ENCODE data around the gene DGUOK. TPM values are rescaled to one million over a fixed set of nuclear protein-coding genes. Genes with fewer than 3 reads are reported as not detected.

DGUOK gene
- total RNA-seq, 2 donors from 2014 or later: 61.1 to 85.2 TPM

- peaks cover 27% of the 10 kb centered on the region for H3K4me1 Mint-ChIP-seq
- H3K4me1 ChIP-seq (ENCODE audit: control insufficient read depth, insufficient read depth, low read length): peaks cover 2% of the 10 kb centered on the region
Observed at GRCh38 chr2:73998933-73999332, 72.3 kb downstream of the DGUOK start.

DNA sequence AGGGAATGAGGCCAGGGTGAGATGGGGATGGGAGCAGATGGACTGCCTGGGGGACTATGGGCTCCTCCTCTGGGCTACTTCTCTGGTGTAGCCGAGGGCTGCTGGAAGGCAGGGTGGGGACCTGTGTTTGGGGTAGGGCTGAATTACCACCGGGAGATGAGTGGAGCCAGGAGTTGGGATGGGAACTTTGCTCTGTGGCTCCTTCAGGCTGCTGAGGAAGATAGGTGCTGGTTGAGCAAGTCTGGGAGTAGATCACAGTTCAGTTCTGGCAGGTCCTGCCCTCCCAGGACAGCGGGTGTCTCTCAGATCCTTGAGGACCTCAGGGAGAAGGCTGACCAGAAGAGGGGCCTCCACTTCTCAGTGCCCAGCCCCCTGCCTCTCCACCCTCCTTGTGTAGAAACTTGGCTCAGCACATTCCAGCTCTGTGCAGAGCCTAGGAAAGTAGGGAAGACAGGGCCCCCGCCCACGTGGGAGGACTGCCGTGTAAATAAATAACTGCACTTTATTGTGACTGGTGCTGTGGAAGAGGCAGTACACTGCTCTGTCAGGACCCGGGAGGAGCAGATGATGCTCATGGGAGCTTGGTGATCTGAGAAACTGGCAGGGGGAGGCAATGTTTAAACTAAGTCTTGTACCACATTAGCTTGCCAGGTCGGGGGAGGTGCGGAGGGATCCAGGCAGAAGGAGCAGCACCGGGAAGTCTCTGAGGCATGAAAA lies 73.4 kb downstream of the DGUOK start:
- Mint-ChIP-seq H3K9me3 (no peaks in the 10 kb centered on the region), H3K4me3 (no peak overlapping the region), H3K27ac (peak overlapping the region; percentile 8), H3K27me3 (ENCODE audit: insufficient read depth) (no peaks in the 10 kb centered on the region), H3K4me1 (peaks cover 39% of the 10 kb centered on the region), H3K36me3 (ENCODE audit: low read depth) (peaks cover 5% of the 10 kb centered on the region)
- Histone ChIP-seq H3K4me1 (ENCODE audit: control insufficient read depth, insufficient read depth, low read length) (peaks cover 12% of the 10 kb centered on the region), H3K9me3 (ENCODE audit: control insufficient read depth, low read length) (no peaks in the 10 kb centered on the region), H3K36me3 (ENCODE audit: control insufficient read depth, insufficient read depth, low read length) (peaks cover 7% of the 10 kb centered on the region), H3K4me3 (ENCODE audit: low read length) (no peak overlapping the region), H3K27ac (ENCODE audit: low read depth, low read length) (no peak overlapping the region), H3K27me3 (ENCODE audit: control insufficient read depth, insufficient read depth, low read length, poor library complexity, severe bottlenecking) (no peaks in the 10 kb centered on the region), H3K9ac (ENCODE audit: extremely low read depth, low read length, poor library complexity, severe bottlenecking) (no peak overlapping the region)
- no peak for DNase-seq
- TF ChIP-seq, protein P1, sequence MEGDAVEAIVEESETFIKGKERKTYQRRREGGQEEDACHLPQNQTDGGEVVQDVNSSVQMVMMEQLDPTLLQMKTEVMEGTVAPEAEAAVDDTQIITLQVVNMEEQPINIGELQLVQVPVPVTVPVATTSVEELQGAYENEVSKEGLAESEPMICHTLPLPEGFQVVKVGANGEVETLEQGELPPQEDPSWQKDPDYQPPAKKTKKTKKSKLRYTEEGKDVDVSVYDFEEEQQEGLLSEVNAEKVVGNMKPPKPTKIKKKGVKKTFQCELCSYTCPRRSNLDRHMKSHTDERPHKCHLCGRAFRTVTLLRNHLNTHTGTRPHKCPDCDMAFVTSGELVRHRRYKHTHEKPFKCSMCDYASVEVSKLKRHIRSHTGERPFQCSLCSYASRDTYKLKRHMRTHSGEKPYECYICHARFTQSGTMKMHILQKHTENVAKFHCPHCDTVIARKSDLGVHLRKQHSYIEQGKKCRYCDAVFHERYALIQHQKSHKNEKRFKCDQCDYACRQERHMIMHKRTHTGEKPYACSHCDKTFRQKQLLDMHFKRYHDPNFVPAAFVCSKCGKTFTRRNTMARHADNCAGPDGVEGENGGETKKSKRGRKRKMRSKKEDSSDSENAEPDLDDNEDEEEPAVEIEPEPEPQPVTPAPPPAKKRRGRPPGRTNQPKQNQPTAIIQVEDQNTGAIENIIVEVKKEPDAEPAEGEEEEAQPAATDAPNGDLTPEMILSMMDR (conservative IDR thresholded peaks at IDR 0.05): no peak
- WGBS, 2 experiments (ENCODE audit: insufficient coverage in 1 of 2, insufficient read length in 1 of 2): 58 to 77% methylated on average over 7 to 10 of the region's 10 CpGs

More at GRCh38 chr2:73998933-73999332, 72.3 kb downstream of the DGUOK start:
- no peak overlapping the region for H3K27ac Mint-ChIP-seq
- H3K27me3 ChIP-seq (ENCODE audit: control insufficient read depth, insufficient read depth, low read length, poor library complexity, severe bottlenecking): no peaks in the 10 kb centered on the region
- DNase-seq: no peak
- no peak overlapping the region for H3K9ac ChIP-seq (ENCODE audit: extremely low read depth, low read length, poor library complexity, severe bottlenecking)
- WGBS, 2 experiments (ENCODE audit: insufficient coverage in 1 of 2, insufficient read length in 1 of 2): 95 to 96% methylated on average over 4 of the region's 4 CpGs
- H3K4me3 ChIP-seq (ENCODE audit: low read length): no peak overlapping the region
- H3K9me3 Mint-ChIP-seq: no peaks in the 10 kb centered on the region
- H3K36me3 Mint-ChIP-seq (ENCODE audit: low read depth): peaks cover 4% of the 10 kb centered on the region
- H3K27ac ChIP-seq (ENCODE audit: low read depth, low read length): peak overlapping the region; percentile 33
- TF ChIP-seq, protein P1 (conservative IDR thresholded peaks at IDR 0.05): no peak
- peaks cover 7% of the 10 kb centered on the region for H3K36me3 ChIP-seq (ENCODE audit: control insufficient read depth, insufficient read depth, low read length)
- H3K27me3 Mint-ChIP-seq (ENCODE audit: insufficient read depth): no peaks in the 10 kb centered on the region
- no peak overlapping the region for H3K4me3 Mint-ChIP-seq
- no peaks in the 10 kb centered on the region for H3K9me3 ChIP-seq (ENCODE audit: control insufficient read depth, low read length)

GRCh38 chr2:74000666-74001065 lies 74.0 kb downstream of the DGUOK start:
- Mint-ChIP-seq H3K27ac (peak overlapping the region; percentile 8), H3K4me1 (peaks cover 42% of the 10 kb centered on the region), H3K27me3 (ENCODE audit: insufficient read depth) (no peaks in the 10 kb centered on the region), H3K36me3 (ENCODE audit: low read depth) (peaks cover 10% of the 10 kb centered on the region), H3K4me3 (no peak overlapping the region), H3K9me3 (no peaks in the 10 kb centered on the region)
- Histone ChIP-seq H3K4me3 (ENCODE audit: low read length) (no peak overlapping the region), H3K36me3 (ENCODE audit: control insufficient read depth, insufficient read depth, low read length) (peaks cover under 1% of the 10 kb centered on the region), H3K27ac (ENCODE audit: low read depth, low read length) (no peak overlapping the region), H3K27me3 (ENCODE audit: control insufficient read depth, insufficient read depth, low read length, poor library complexity, severe bottlenecking) (no peaks in the 10 kb centered on the region), H3K9ac (ENCODE audit: extremely low read depth, low read length, poor library complexity, severe bottlenecking) (no peak overlapping the region), H3K9me3 (ENCODE audit: control insufficient read depth, low read length) (no peaks in the 10 kb centered on the region), H3K4me1 (ENCODE audit: control insufficient read depth, insufficient read depth, low read length) (peaks cover 19% of the 10 kb centered on the region)
- no peak for DNase-seq
- WGBS, 2 experiments (ENCODE audit: insufficient coverage in 1 of 2, insufficient read length in 1 of 2): 88 to 94% methylated on average over 5 of the region's 5 CpGs
- TF ChIP-seq, protein P1 (conservative IDR thresholded peaks at IDR 0.05): no peak

Data from endodermal cell (in vitro differentiated cells).